Measurements from ENCODE around the gene CELSR1.

CELSR1 gene

GRCh38 chr22:46328797-46329196 is 208.6 kb downstream of the CELSR1 start:
- no peak overlapping the region for H3K4me3 ChIP-seq (ENCODE audit: low read depth, low read length)
- no peak for TF ChIP-seq CTCF (conservative IDR thresholded peaks at IDR 0.05; ENCODE audit: low read depth, low read length)
- DNase-seq (ENCODE audit: low read depth): no peak

- DNase-seq (ENCODE audit: low read depth): no peak
- TF ChIP-seq CTCF (conservative IDR thresholded peaks at IDR 0.05; ENCODE audit: low read depth, low read length): no peak
- H3K4me3 ChIP-seq (ENCODE audit: low read depth, low read length): no peak overlapping the region
Observed at GRCh38 chr22:46327691-46328465, 209.5 kb downstream of the CELSR1 start.

GRCh38 chr22:46326066-46326680 is 211.2 kb downstream of the CELSR1 start:
- TF ChIP-seq CTCF (conservative IDR thresholded peaks at IDR 0.05; ENCODE audit: low read depth, low read length): no peak
- no peak overlapping the region for H3K4me3 ChIP-seq (ENCODE audit: low read depth, low read length)
- no peak for DNase-seq (ENCODE audit: low read depth)

- DNase-seq (ENCODE audit: low read depth): no peak
- no peak for TF ChIP-seq CTCF (conservative IDR thresholded peaks at IDR 0.05; ENCODE audit: low read depth, low read length)
- no peak overlapping the region for H3K4me3 ChIP-seq (ENCODE audit: low read depth, low read length)
Observed at GRCh38 chr22:46323162-46323561, 214.3 kb downstream of the CELSR1 start.

GRCh38 chr22:46322711-46323110 is 214.7 kb downstream of the CELSR1 start:
- no peak for DNase-seq (ENCODE audit: low read depth)
- no peak overlapping the region for H3K4me3 ChIP-seq (ENCODE audit: low read depth, low read length)
- no peak for TF ChIP-seq CTCF (conservative IDR thresholded peaks at IDR 0.05; ENCODE audit: low read depth, low read length)

GRCh38 chr22:46320716-46321386 is 216.6 kb downstream of the CELSR1 start:
- no peak for DNase-seq (ENCODE audit: low read depth)
- no peak for TF ChIP-seq CTCF (conservative IDR thresholded peaks at IDR 0.05; ENCODE audit: low read depth, low read length)
- H3K4me3 ChIP-seq (ENCODE audit: low read depth, low read length): no peak overlapping the region

All from choroid plexus epithelial cell (primary cell).